Panc1 (cell line): ENCODE data around the gene ZNF462. TPM values are rescaled to one million over a fixed set of nuclear protein-coding genes. Genes with fewer than 3 reads are reported as not detected.

Experiments
- ATAC-seq: fragments of 200-7000 bp; cut with Tn5 transposase; 2 replicates; pipeline ENCODE4 v1.9.1; 2020; ENCODE audit warnings: mild to moderate bottlenecking, moderate library complexity
- BruUV-seq: library from RNA; stranded (reverse); fragments of 400-500 nt; replicated peaks from 2 replicates; lab custom pipeline; 2021; lab: Mats Ljungman, UMichigan
- CTCF ChIA-PET: fragments of 300-600 bp; sonication (Branson Sonifier 250); formaldehyde crosslinking; loops from one replicate; lab custom pipeline; 2022; ENCODE audit warnings: antibody characterized with exemption; lab: Charles Lee
- POLR2A ChIA-PET: fragments of 300-600 bp; sonication (Branson Sonifier 250); formaldehyde crosslinking; loops from one replicate; lab custom pipeline; 2022; ENCODE audit warnings: antibody characterized with exemption; lab: Charles Lee
- DNase-seq: peaks from one replicate; pipeline ENCODE4 v3.0.0-alpha.2; 2010; ENCODE audit warnings: low read depth, low spot score
- H3K27ac ChIP-seq: 2 replicates; pipeline ENCODE4 v1.5.1; 2011; ENCODE audit warnings: mild to moderate bottlenecking, low read length, inconsistent platforms
- H3K27me3 ChIP-seq: fragments of 200-500 bp; sonication (Bioruptor generic); 2 replicates; pipeline ENCODE4 v1.6.0; 2014; ENCODE audit warnings: low read length, inconsistent platforms; ENCODE audit not compliant: control insufficient read depth, insufficient read depth
- H3K36me3 ChIP-seq: fragments of 200-500 bp; sonication (Bioruptor generic); 2 replicates; pipeline ENCODE4 v1.5.1; 2014; ENCODE audit warnings: inconsistent platforms, mild to moderate bottlenecking, low read length, moderate library complexity; ENCODE audit not compliant: control insufficient read depth, insufficient read depth
- H3K4me1 ChIP-seq: 2 replicates; pipeline ENCODE4 v1.5.1; 2011; ENCODE audit warnings: inconsistent platforms, mild to moderate bottlenecking, low read length, moderate library complexity; ENCODE audit not compliant: control insufficient read depth, insufficient read depth
- H3K4me3 ChIP-seq, 2 experiments: 2 replicates each; pipeline ENCODE4 v1.5.1; 2011 to 2012; ENCODE audit warnings: low read depth in 2 of 2, low read length in 2 of 2, mild to moderate bottlenecking in 2 of 2, inconsistent platforms in 1 of 2, moderate library complexity in 1 of 2
- H3K9me3 ChIP-seq: fragments of 200-500 bp; sonication (Bioruptor generic); 2 replicates; pipeline ENCODE4 v1.5.1; 2014; ENCODE audit warnings: low read depth, mild to moderate bottlenecking, inconsistent platforms, low read length, moderate library complexity; ENCODE audit not compliant: control insufficient read depth, insufficient read depth
- POLR2AphosphoS5 ChIP-seq: IDR thresholded peaks from 2 replicates; pipeline ENCODE4 v1.6.1; 2012; ENCODE audit warnings: mild to moderate bottlenecking, low read depth, low read length, moderate library complexity
- SIN3A ChIP-seq: IDR thresholded peaks from 2 replicates; pipeline ENCODE4 v1.6.1; 2012; ENCODE audit warnings: low read depth, mild to moderate bottlenecking, low read length, moderate library complexity, borderline replicate concordance; ENCODE audit not compliant: insufficient read depth
- TCF7L2 ChIP-seq: IDR thresholded peaks from 2 replicates; pipeline ENCODE4 v1.6.1; 2011; ENCODE audit warnings: mild to moderate bottlenecking, low read depth, low read length, inconsistent platforms
- in situ Hi-C: cut with HindIII; loops from 2 replicates; pipeline ENCODE4 v1.10.0; 2016; ENCODE audit warnings: low sequenced_read_pairs, low pct_unique_long_range_greater_than_20kb
- intact Hi-C: fragments of 100-400 bp; cut with micrococcal nuclease; formaldehyde crosslinking; loops from one replicate; pipeline ENCODE4 v1.10.0; 2022; ENCODE audit not compliant: unreplicated experiment
- total RNA-seq: library from RNA; stranded (reverse); gene quantifications from one replicate; pipeline ENCODE4 v1.2.1, GENCODE V29; 2021; ENCODE audit not compliant: unreplicated experiment
- TF ChIP-seq, protein P1 (sequence below): fragments of 450-650 bp; IDR thresholded peaks from 2 replicates; pipeline ENCODE4 v1.5.1; 2017; ENCODE audit warnings: mild to moderate bottlenecking
- TF ChIP-seq, protein P2 (sequence below), 2 experiments: IDR thresholded peaks; 2 replicates each; pipeline ENCODE4 v1.6.1; 2011 to 2012; ENCODE audit warnings: low read depth in 2 of 2, control low read depth in 1 of 2, low read length in 1 of 2, mild to moderate bottlenecking in 1 of 2, moderate library complexity in 1 of 2; ENCODE audit not compliant: insufficient read depth in 1 of 2

ZNF462 gene
- total RNA-seq, 1 experiment from 2014 or later = 34.8 TPM

DNA sequence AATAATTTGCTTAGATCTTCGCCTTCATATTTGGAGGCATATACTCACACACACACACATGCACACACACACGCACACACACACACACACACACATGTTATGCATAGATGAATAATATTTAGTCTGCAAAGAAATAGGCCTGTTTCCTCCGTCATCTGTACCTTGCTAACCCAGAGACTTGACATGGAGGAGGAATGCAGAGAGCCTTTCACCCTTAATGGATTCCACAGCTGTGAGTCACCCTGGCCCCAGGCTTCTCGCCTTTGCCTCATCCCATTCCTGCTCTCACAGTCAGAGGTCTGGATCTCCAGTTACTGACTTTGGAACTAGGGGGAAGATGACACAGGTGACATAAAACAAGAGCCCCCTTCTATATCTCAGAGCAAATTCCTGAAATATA is 29.7 kb downstream of the ZNF462 start:
- Histone ChIP-seq H3K36me3 (no peaks in the 10 kb centered on the region), H3K9me3 (no peaks in the 10 kb centered on the region), H3K4me1 (peaks cover 58% of the 10 kb centered on the region), H3K4me3 (no peak overlapping the region), H3K27ac (peak overlapping the region; percentile 91), H3K27me3 (no peaks in the 10 kb centered on the region)
- intact Hi-C loops = no loop called here
- DNase-seq (peak; percentile 89), ATAC-seq (peak; percentile 98)
- no TSS peak for BruUV-seq
- ChIA-PET POLR2A (no interaction called here), CTCF (no interaction called here)
- in situ Hi-C loops = no loop called here
- TF ChIP-seq, protein P1, sequence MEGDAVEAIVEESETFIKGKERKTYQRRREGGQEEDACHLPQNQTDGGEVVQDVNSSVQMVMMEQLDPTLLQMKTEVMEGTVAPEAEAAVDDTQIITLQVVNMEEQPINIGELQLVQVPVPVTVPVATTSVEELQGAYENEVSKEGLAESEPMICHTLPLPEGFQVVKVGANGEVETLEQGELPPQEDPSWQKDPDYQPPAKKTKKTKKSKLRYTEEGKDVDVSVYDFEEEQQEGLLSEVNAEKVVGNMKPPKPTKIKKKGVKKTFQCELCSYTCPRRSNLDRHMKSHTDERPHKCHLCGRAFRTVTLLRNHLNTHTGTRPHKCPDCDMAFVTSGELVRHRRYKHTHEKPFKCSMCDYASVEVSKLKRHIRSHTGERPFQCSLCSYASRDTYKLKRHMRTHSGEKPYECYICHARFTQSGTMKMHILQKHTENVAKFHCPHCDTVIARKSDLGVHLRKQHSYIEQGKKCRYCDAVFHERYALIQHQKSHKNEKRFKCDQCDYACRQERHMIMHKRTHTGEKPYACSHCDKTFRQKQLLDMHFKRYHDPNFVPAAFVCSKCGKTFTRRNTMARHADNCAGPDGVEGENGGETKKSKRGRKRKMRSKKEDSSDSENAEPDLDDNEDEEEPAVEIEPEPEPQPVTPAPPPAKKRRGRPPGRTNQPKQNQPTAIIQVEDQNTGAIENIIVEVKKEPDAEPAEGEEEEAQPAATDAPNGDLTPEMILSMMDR = no peak
- TF ChIP-seq TCF7L2 (no peak), SIN3A (no peak), POLR2AphosphoS5 (no peak)
- TF ChIP-seq, protein P2, sequence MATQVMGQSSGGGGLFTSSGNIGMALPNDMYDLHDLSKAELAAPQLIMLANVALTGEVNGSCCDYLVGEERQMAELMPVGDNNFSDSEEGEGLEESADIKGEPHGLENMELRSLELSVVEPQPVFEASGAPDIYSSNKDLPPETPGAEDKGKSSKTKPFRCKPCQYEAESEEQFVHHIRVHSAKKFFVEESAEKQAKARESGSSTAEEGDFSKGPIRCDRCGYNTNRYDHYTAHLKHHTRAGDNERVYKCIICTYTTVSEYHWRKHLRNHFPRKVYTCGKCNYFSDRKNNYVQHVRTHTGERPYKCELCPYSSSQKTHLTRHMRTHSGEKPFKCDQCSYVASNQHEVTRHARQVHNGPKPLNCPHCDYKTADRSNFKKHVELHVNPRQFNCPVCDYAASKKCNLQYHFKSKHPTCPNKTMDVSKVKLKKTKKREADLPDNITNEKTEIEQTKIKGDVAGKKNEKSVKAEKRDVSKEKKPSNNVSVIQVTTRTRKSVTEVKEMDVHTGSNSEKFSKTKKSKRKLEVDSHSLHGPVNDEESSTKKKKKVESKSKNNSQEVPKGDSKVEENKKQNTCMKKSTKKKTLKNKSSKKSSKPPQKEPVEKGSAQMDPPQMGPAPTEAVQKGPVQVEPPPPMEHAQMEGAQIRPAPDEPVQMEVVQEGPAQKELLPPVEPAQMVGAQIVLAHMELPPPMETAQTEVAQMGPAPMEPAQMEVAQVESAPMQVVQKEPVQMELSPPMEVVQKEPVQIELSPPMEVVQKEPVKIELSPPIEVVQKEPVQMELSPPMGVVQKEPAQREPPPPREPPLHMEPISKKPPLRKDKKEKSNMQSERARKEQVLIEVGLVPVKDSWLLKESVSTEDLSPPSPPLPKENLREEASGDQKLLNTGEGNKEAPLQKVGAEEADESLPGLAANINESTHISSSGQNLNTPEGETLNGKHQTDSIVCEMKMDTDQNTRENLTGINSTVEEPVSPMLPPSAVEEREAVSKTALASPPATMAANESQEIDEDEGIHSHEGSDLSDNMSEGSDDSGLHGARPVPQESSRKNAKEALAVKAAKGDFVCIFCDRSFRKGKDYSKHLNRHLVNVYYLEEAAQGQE (IDR thresholded peaks at IDR 0.05; ENCODE audit: insufficient read depth in 1 of 2, low read depth in 2 of 2, low read length in 1 of 2) = no peak

DNA sequence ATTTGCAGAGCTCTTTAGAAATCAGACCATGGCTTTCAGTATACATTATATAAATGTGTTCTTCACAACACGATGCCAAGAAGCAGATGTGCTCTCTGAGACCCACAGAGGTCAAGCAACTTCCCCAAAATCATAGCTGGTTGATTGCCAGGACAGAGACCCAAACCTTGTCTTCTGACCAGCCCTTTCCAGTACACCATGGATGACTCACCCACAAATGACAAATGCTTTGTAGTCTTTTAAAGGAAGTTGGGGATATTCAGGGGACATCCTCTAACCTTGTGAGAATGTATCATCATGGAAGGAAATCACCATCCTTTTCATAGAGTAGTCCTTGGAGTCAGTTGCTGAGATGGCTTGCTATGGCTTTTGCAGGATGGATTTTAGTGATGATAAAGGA is 30.1 kb downstream of the ZNF462 start:
- ATAC-seq = peak; percentile 71
- H3K36me3 ChIP-seq = no peaks in the 10 kb centered on the region
- BruUV-seq = no TSS peak
- no peaks in the 10 kb centered on the region for H3K27me3 ChIP-seq
- no peak for TF ChIP-seq POLR2AphosphoS5
- TF ChIP-seq, protein P2 (IDR thresholded peaks at IDR 0.05; ENCODE audit: insufficient read depth in 1 of 2, low read depth in 2 of 2, low read length in 1 of 2) = no peak
- no peak for TF ChIP-seq SIN3A
- TF ChIP-seq, protein P1 = no peak
- TF ChIP-seq TCF7L2 = no peak
- peaks cover 58% of the 10 kb centered on the region for H3K4me1 ChIP-seq
- peak overlapping the region; percentile 91 for H3K27ac ChIP-seq
- CTCF ChIA-PET = no interaction called here
- in situ Hi-C loops = no loop called here
- H3K9me3 ChIP-seq = no peaks in the 10 kb centered on the region
- intact Hi-C loops = no loop called here
- H3K4me3 ChIP-seq = no peak overlapping the region
- DNase-seq = no peak
- POLR2A ChIA-PET = no interaction called here
